ENCODE measurements around the gene SDR42E2. TPM values are rescaled to one million over a fixed set of nuclear protein-coding genes. Genes with fewer than 3 reads are reported as not detected.

The SDR42E2 gene
- total and polyA plus RNA-seq, 2 donors from 2014 or later = not detected

DNA sequence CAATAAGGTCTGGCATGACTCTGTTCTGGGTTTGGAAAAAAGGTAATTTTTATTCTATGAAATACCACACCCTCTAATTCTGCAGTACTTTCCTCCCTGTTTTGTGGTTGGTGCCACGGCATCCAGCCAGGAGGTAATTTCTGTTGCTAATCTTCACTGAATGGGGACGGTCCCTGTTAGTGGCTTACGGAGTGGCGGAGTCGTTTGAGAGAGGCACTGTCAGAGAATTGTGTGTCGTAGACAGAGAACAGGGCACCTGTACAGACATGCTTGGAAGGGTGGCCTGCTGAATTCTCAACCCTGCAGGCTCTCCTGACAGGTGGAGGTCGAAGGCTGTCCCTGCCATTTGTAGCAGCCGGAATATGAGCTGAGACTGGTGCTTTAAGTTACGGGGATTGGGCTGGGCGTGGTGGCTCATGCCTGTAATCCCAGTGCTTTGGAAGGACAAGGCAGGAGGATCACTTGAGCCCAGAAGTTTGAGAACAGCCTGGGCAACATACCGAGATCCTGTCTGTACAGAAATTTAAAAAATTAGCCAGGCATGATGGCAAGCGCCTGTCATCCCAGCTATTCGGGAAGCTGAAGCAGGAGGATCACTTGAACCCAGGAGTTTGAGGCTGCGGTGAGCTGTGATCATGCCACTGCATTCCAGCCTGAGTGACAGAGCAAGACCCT is 77.0 kb downstream of the SDR42E2 start:
- H3K4me1 ChIP-seq (ENCODE audit: control insufficient read depth in 2 of 3, insufficient read depth in 2 of 3, low read depth in 1 of 3, low read length in 3 of 3) = no peaks in the 10 kb centered on the region
- H3K36me3 ChIP-seq (ENCODE audit: control insufficient read depth in 2 of 3, insufficient read depth in 3 of 3, low read length in 3 of 3) = no peaks in the 10 kb centered on the region
- H3K27ac ChIP-seq (ENCODE audit: low read depth in 2 of 2, low read length in 2 of 2) = no peak overlapping the region
- TF ChIP-seq CTCF (IDR thresholded peaks at IDR 0.05; ENCODE audit: borderline replicate concordance, extremely low read depth, insufficient read depth) = no peak
- intact Hi-C loops (cut with DNase I) = no loop called here
- H3K4me3 ChIP-seq (ENCODE audit: low read length in 3 of 3) = no peak overlapping the region
- FAIRE-seq = no peak
- H3K9me3 ChIP-seq (ENCODE audit: control insufficient read depth in 2 of 3, insufficient read depth in 1 of 3, low read length in 3 of 3) = no peaks in the 10 kb centered on the region
- H3K27me3 ChIP-seq (ENCODE audit: control insufficient read depth, insufficient read depth, low read length) = no peaks in the 10 kb centered on the region
- DNase-seq = no peak
- H3K9ac ChIP-seq (ENCODE audit: low read length in 3 of 3) = no peak overlapping the region

DNA sequence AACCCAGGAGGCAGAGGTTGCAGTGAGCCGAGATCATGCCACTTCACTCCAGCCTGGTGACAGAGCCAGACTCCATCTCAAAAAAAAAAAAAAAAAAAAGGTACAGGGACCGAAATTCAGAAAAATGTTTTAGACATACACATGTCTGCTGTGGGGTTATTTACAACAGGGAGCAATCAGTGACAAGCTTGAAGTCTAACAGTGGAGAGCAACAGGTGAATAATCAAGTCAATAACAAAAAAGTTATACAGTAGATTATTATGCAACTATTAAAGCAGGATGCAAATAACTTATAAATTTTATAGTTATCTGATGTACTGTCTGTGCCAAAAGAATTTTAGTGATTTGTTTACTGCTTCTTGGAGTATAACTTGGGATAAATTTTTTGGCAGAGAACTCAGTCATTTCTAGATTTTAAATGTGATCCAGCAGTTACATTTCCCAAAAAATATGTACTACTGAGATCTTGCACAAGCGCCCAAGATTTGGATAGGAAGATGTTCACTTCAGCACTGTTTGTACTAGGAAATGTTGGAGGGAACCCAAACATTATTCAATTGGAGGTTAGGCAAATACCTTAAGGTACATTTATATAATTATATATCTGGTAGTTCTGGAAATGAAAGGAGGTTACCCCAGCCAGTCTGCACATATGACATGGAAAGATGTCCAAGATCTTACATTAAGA is 77.9 kb downstream of the SDR42E2 start:
- intact Hi-C loops (cut with DNase I) = no loop called here
- H3K27me3 ChIP-seq (ENCODE audit: control insufficient read depth, insufficient read depth, low read length) = no peaks in the 10 kb centered on the region
- H3K36me3 ChIP-seq (ENCODE audit: control insufficient read depth in 2 of 3, insufficient read depth in 3 of 3, low read length in 3 of 3) = peaks cover 0 to 4% (median 0%) of the 10 kb centered on the region in 3 donors
- H3K9ac ChIP-seq (ENCODE audit: low read length in 3 of 3) = no peak overlapping the region
- H3K27ac ChIP-seq (ENCODE audit: low read depth in 2 of 2, low read length in 2 of 2) = no peak overlapping the region
- no peaks in the 10 kb centered on the region for H3K9me3 ChIP-seq (ENCODE audit: control insufficient read depth in 2 of 3, insufficient read depth in 1 of 3, low read length in 3 of 3)
- no peak for TF ChIP-seq CTCF (IDR thresholded peaks at IDR 0.05; ENCODE audit: borderline replicate concordance, extremely low read depth, insufficient read depth)
- DNase-seq (peak in 1 of 5 donors; percentile 18), FAIRE-seq (no peak)
- no peaks in the 10 kb centered on the region for H3K4me1 ChIP-seq (ENCODE audit: control insufficient read depth in 2 of 3, insufficient read depth in 2 of 3, low read depth in 1 of 3, low read length in 3 of 3)
- H3K4me3 ChIP-seq (ENCODE audit: low read length in 3 of 3) = no peak overlapping the region

Other genes with a start within 250 kb of the SDR42E2 start
- gene UQCRC2, start 209.1 kb upstream of the SDR42E2 start, total RNA-seq = 199 TPM
- gene UQCRC2, start 209.1 kb upstream of the SDR42E2 start, polyA plus RNA-seq (ENCODE audit: insufficient read depth, low read depth, low replicate concordance) = 314 TPM
- not detected for gene PDZD9, start 161.4 kb upstream of the SDR42E2 start, total RNA-seq
- not detected for gene PDZD9, start 161.4 kb upstream of the SDR42E2 start, polyA plus RNA-seq (ENCODE audit: insufficient read depth, low read depth, low replicate concordance)
- gene MOSMO, start 154.4 kb upstream of the SDR42E2 start, total RNA-seq = 12.8 TPM
- gene MOSMO, start 154.4 kb upstream of the SDR42E2 start, polyA plus RNA-seq (ENCODE audit: insufficient read depth, low read depth, low replicate concordance) = 6.3 TPM
- 0.76 TPM for gene VWA3A, start 70.0 kb upstream of the SDR42E2 start, total RNA-seq
- 0.13 TPM for gene VWA3A, start 70.0 kb upstream of the SDR42E2 start, polyA plus RNA-seq (ENCODE audit: insufficient read depth, low read depth, low replicate concordance)
- gene EEF2K, start 43.8 kb downstream of the SDR42E2 start, total RNA-seq = 28.1 TPM
- 2.8 TPM for gene EEF2K, start 43.8 kb downstream of the SDR42E2 start, polyA plus RNA-seq (ENCODE audit: insufficient read depth, low read depth, low replicate concordance)
- 41.4 TPM for gene POLR3E, start 134.9 kb downstream of the SDR42E2 start, total RNA-seq
- gene POLR3E, start 134.9 kb downstream of the SDR42E2 start, polyA plus RNA-seq (ENCODE audit: insufficient read depth, low read depth, low replicate concordance) = 21.3 TPM
- gene CDR2, start 212.1 kb downstream of the SDR42E2 start, total RNA-seq = 29.6 TPM
- 14.4 TPM for gene CDR2, start 212.1 kb downstream of the SDR42E2 start, polyA plus RNA-seq (ENCODE audit: insufficient read depth, low read depth, low replicate concordance)

All from kidney (tissue), 14 donors.